PFSK-1 (cell line): ENCODE measurements around the gene KCNJ1.

Source experiments
- FOXP2 ChIP-seq: optimal IDR thresholded peaks from 2 replicates; pipeline ENCODE3; 2011; ENCODE audit warnings: borderline replicate concordance, control low read depth, inconsistent platforms; ENCODE audit not compliant: insufficient read depth; ENCODE audit errors: extremely low read length, extremely low read depth
- POLR2AphosphoS5 ChIP-seq: IDR thresholded peaks from 2 replicates; pipeline ENCODE4 v1.6.1; 2012; ENCODE audit warnings: low read depth, mild to moderate bottlenecking, control low read depth, low read length, moderate library complexity
- SIN3A ChIP-seq: IDR thresholded peaks from 2 replicates; pipeline ENCODE4 v1.6.1; 2012; ENCODE audit warnings: mild to moderate bottlenecking, low read length, moderate library complexity, borderline replicate concordance; ENCODE audit not compliant: insufficient read depth
- TAF1 ChIP-seq: IDR thresholded peaks from 2 replicates; pipeline ENCODE4 v1.6.1; 2012; ENCODE audit warnings: low read length, control low read depth, borderline replicate concordance; ENCODE audit not compliant: insufficient read depth

DNA sequence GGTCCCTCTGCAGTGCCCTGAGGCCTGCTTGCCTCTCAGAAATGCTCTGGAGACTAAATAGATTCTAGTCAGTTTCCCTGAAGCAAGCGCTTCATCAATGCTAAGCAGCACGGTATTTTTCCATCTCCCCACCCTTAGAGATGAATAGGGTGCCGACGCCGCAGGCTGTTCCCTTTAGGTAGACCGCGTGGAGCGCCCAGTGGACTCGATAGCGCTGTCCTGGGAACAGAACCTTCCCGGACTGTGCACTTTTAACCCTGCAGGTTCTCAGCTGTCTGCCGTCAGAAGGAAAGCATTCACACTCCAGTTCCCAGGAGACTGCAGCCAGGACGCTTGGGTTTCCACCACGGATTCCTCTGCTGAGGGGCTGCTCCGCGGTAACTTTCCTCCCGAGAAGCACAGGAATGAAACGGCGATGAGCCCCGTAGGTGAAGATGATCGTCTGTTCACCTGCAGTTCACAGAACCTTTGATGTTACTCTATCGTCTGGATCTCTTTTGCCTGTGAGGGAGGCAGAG is 9.1 kb upstream of the KCNJ1 start:
- TF ChIP-seq POLR2AphosphoS5: no peak
- TF ChIP-seq SIN3A: no peak
- no peak for TF ChIP-seq TAF1
- TF ChIP-seq FOXP2: no peak
